Fibroblast of skin of left quadriceps (primary cell): Measurements from ENCODE around the gene DAB2.
"Not testable (repeated sequence)": the region's sequence is repeated elsewhere in the genome, so short reads cannot be mapped to it uniquely, and the experiment has no call there.

Experiments
- DNase-seq, 2 experiments: peaks; one replicate each; pipeline ENCODE4 v3.0.0-alpha.2; 2013; ENCODE audit warnings: low read depth in 2 of 2

DAB2 gene

GRCh38 chr5:39341896-39342295, 82.9 kb downstream of the DAB2 start:
- no peak for DNase-seq

GRCh38 chr5:39340506-39340905, 84.3 kb downstream of the DAB2 start:
- peak in 1 of 2 experiments; percentile 16 for DNase-seq

- no peak for DNase-seq
Observed at GRCh38 chr5:39337252-39337915, 87.4 kb downstream of the DAB2 start.

GRCh38 chr5:39334296-39334695, 90.5 kb downstream of the DAB2 start:
- DNase-seq = not testable (repeated sequence)

- DNase-seq = no peak
Observed at GRCh38 chr5:39333104-39333503, 91.7 kb downstream of the DAB2 start.

GRCh38 chr5:39331861-39332381, 92.9 kb downstream of the DAB2 start:
- DNase-seq = peak; percentile 61 to 63

GRCh38 chr5:39328731-39329130, 96.0 kb downstream of the DAB2 start:
- DNase-seq = no peak

GRCh38 chr5:39323542-39323941, 101.2 kb downstream of the DAB2 start:
- no peak for DNase-seq
